ACC112 (cell line): ENCODE results near the gene ELK4.

ENCODE experiments used
- H2AFZ ChIP-seq: fragments of 200-600 bp; sonication (generic); one replicate; pipeline ENCODE4 v1.6.0; 2017; ENCODE audit warnings: antibody characterized with exemption, low read length; ENCODE audit not compliant: unreplicated experiment
- H3K27ac ChIP-seq: fragments of 200-600 bp; sonication (generic); 2 replicates; pipeline ENCODE4 v1.5.1; 2014; ENCODE audit warnings: low read depth, mild to moderate bottlenecking, antibody characterized with exemption, low read length, moderate library complexity
- H3K27me3 ChIP-seq: fragments of 200-600 bp; sonication (generic); 2 replicates; pipeline ENCODE4 v1.6.1; 2014; ENCODE audit warnings: mild to moderate bottlenecking, antibody characterized with exemption, low read length, moderate library complexity, mixed read lengths; ENCODE audit not compliant: insufficient read depth
- H3K36me3 ChIP-seq: fragments of 200-600 bp; sonication (generic); 2 replicates; pipeline ENCODE4 v1.6.1; 2016; ENCODE audit warnings: mild to moderate bottlenecking, antibody characterized with exemption, low read length, moderate library complexity, mixed read lengths; ENCODE audit not compliant: insufficient read depth
- H3K4me1 ChIP-seq: fragments of 200-600 bp; sonication (generic); one replicate; pipeline ENCODE4 v1.6.1; 2016; ENCODE audit warnings: low read length, mixed read lengths; ENCODE audit not compliant: insufficient read depth, unreplicated experiment, control insufficient read depth
- H3K4me3 ChIP-seq: fragments of 200-600 bp; sonication (generic); 2 replicates; pipeline ENCODE4 v1.5.1; 2014; ENCODE audit warnings: mild to moderate bottlenecking, low read depth, low read length
- H3K79me2 ChIP-seq: fragments of 200-600 bp; sonication (generic); one replicate; pipeline ENCODE4 v1.6.0; 2016; ENCODE audit warnings: low read length; ENCODE audit not compliant: control insufficient read depth, unreplicated experiment, insufficient read depth

Gene ELK4

DNA sequence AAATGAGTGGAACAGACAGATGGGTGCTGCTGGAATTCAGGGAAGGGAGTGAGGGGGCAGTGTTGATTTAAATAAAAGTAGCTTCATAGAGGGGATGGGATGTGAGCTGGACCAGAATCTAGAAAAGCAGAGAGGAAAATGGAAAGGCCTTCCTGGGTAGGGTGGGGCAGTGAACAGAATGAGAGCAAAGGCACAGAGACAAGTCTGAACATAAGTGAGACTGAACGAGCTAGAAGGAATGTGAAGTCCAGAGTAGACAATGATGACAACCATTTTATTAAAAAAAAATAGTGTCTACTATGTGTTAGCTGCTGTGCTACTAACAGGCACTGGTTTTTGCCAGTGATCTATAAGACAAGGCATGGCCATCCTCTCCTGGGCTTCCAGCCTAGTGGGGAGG, 36.0 kb downstream of the ELK4 start:
- Histone ChIP-seq H3K4me3 (no peak overlapping the region), H3K36me3 (no peaks in the 10 kb centered on the region), H3K27ac (no peak overlapping the region), H3K4me1 (peaks cover 24% of the 10 kb centered on the region), H3K79me2 (no peaks in the 10 kb centered on the region), H2AFZ (no peak overlapping the region), H3K27me3 (no peaks in the 10 kb centered on the region)

DNA sequence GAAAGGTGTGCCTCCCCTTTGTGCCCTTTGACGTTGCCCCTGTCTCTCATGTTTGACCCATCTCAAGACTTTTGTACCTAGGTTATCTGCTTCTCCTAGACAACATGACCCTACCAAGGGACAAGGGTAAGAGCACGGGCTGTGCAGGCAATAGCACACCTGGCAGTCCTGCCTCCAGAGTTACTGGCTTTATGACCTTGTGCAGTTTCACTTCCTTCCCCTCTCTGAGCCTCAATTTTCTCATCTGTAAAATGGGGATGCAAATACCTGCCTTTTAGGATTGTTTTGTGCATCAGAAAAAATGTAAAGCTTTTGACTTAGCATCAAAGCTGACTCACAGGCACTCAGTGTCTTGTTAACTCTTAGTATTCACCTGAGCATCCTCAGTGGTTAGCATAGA, 36.4 kb downstream of the ELK4 start:
- no peak overlapping the region for H3K4me3 ChIP-seq
- no peaks in the 10 kb centered on the region for H3K27me3 ChIP-seq
- H3K79me2 ChIP-seq: no peaks in the 10 kb centered on the region
- no peak overlapping the region for H2AFZ ChIP-seq
- no peaks in the 10 kb centered on the region for H3K36me3 ChIP-seq
- peaks cover 21% of the 10 kb centered on the region for H3K4me1 ChIP-seq
- H3K27ac ChIP-seq: no peak overlapping the region

DNA sequence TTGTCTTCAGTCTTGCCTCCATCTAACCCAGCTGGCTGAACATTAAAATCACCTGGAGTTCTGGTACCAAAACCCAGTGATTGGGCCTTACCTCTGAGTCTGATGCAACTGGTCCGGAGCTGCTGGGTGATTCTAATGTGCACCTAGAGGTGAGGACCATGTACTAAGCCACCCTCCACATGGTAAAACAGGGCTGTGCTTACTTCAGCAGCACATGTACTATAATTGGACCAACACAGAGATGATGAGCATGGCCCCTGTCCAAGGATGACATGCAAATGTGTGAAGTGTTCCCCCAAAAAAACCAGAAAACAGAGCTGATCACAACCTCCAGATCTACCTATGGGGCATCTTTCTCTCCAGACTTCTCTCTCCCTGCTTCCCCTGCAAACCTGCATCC, 37.0 kb downstream of the ELK4 start:
- Histone ChIP-seq H3K4me3 (no peak overlapping the region), H3K4me1 (peaks cover 15% of the 10 kb centered on the region), H3K27ac (no peak overlapping the region), H3K36me3 (no peaks in the 10 kb centered on the region), H2AFZ (no peak overlapping the region), H3K27me3 (no peaks in the 10 kb centered on the region), H3K79me2 (no peaks in the 10 kb centered on the region)

DNA sequence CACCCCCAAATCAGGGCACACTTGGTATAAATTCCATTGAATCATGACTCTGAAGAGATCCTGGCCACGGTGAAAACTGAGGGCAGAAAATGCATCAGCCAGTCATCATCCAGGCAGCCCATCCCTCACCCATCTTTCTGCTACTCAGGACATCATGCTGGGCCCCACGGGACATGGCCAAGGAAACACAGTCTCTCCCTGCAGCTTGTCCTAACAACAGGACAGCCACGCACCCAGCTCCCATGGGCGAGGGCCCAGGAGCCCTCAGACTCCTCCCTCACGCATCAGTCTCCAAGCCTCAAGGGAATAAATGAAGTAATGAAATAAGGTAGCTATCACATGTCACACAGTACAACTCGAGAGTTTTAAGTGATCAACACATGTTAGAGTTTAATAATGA, 37.8 kb downstream of the ELK4 start:
- Histone ChIP-seq H3K4me3 (no peak overlapping the region), H3K79me2 (no peaks in the 10 kb centered on the region), H3K36me3 (no peaks in the 10 kb centered on the region), H3K27ac (no peak overlapping the region), H3K4me1 (peaks cover 6% of the 10 kb centered on the region), H3K27me3 (no peaks in the 10 kb centered on the region), H2AFZ (no peak overlapping the region)

DNA sequence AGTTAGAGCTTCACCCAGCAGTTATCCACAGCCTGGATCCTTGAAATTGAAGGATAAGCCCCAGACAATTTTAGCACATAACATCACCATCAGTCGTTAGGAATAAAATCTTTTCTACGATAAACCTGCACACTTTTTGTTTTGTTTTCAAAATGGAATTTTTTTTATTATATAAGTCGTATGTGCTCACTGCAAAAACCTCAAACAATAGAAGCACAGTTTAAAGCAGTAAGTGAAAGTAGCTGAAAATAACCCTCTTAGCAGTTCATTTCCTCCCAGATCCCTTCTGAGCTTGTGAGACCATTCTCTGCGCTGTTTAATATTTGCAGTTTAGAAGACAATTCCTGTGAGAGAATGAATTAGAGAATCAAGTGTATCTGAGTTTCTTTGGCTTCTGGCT, 38.3 kb downstream of the ELK4 start:
- Histone ChIP-seq H3K4me1 (peaks cover 2% of the 10 kb centered on the region), H3K27ac (no peak overlapping the region)

DNA sequence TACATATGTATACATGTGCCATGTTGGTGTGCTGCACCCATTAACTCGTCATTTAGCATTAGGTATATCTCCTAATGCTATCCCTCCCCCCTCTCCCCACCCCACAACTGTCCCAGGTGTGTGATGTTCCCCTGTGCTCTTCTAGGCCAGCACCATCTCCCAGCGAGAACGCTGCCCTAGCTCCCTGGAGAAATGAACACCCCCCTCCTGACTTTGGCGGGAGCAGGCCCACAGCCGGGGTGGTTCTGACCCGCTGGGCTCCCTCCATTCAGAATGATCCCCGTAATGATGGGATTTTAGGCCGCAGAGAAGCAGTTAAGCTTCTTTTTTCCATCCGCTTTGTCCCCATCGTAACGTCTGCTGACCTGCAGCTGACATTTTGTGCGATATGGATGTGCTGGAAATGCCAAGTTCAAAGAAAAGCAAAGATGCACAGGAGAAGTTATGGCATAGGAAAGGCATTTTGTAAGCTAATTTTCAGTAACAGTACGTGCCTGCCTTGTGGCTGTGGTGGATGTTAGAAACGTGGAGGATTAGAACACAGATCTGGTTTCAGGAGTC, 39.3 kb downstream of the ELK4 start:
- Histone ChIP-seq H3K4me3 (no peak overlapping the region), H3K27ac (no peak overlapping the region), H2AFZ (no peak overlapping the region)

More for the DNA sequence above, 38.3 kb downstream of the ELK4 start:
- no peak overlapping the region for H2AFZ ChIP-seq
- H3K27me3 ChIP-seq: no peaks in the 10 kb centered on the region
- no peak overlapping the region for H3K4me3 ChIP-seq
- H3K36me3 ChIP-seq: no peaks in the 10 kb centered on the region
- H3K79me2 ChIP-seq: no peaks in the 10 kb centered on the region

DNA sequence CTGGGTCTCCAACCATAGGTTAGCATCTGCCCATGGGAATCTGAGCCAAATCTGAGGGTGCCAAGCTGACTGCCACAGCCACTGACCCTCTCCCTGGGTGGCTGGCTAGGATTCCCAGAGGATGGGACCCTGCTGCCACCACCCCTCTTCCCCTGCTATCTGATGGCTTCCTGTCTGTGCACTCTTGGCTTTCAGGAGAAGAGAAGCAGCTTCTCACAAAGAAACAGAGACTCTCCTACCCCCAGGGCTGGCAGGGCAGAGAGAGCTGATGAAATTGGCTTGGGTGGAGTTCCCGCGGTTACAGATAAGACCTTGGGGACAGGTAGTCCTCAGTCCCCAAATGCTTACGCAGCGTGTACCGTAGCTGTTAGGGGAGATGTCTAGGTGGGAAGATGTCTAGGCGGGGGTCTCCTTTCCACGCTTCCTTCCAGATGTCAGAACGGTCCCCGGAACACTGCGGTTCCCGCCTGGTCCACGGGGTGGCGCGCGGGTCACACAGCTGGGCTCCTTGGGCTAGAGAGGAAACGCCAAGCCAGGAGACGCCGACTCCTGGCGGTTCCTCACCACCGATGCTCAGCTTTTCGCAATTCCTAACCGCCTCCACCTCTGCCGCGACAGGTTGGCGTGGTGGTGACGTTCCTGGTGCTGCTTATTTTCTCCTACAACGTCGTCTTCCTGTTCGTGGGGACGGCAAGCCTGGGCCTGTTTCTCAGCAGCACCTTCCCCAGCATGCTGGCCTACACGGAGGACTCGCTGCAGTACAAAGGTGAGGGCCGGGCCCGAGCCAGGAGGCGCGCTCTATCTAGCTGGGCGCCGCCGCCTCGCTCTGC, 40.1 kb downstream of the ELK4 start:
- Histone ChIP-seq H3K4me3 (peak overlapping the region; percentile 70), H3K79me2 (no peaks in the 10 kb centered on the region), H3K27ac (no peak overlapping the region), H3K27me3 (no peaks in the 10 kb centered on the region), H3K4me1 (no peaks in the 10 kb centered on the region), H3K36me3 (no peaks in the 10 kb centered on the region), H2AFZ (peak overlapping the region; percentile 44)

More for the DNA sequence above, 39.3 kb downstream of the ELK4 start:
- H3K79me2 ChIP-seq: no peaks in the 10 kb centered on the region
- no peaks in the 10 kb centered on the region for H3K36me3 ChIP-seq
- H3K27me3 ChIP-seq: no peaks in the 10 kb centered on the region
- H3K4me1 ChIP-seq: no peaks in the 10 kb centered on the region

DNA sequence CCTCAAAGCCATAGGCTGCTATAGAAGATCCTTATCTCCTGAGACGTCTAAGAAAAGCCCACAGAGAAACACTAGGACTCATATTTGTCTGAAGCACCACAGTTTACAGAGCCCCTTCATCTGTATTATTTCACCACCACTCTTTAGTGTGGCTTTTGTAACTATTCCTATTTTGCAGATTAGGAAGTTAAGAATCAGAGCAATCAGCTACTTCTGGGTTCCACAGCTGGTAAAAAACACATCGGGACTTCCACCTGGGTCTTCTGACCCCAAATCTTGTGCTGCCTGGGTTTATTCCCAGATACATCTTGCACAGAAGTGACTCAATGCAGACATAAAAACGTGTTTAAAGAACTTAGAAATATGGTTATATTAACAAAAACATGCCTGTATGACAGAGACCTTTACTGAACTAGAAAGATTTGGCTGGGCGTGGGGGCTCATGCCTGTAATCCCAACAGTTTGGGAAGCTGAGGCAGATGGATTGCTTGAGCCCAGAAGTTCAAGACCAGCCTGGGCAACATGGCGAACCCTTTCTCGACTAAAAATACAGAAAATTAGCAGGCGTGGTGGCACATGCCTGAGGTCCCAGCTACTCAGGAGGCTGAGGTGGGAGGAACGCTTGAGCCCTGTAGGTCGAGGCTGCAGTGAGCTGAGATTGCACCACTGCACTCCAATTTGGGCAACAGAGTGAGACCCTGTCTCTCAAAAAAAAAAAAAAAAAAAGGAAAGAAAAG, 40.9 kb downstream of the ELK4 start:
- no peaks in the 10 kb centered on the region for H3K27me3 ChIP-seq
- no peak overlapping the region for H2AFZ ChIP-seq
- H3K79me2 ChIP-seq: no peaks in the 10 kb centered on the region
- no peak overlapping the region for H3K27ac ChIP-seq
- H3K4me3 ChIP-seq: no peak overlapping the region
- no peaks in the 10 kb centered on the region for H3K36me3 ChIP-seq
- no peaks in the 10 kb centered on the region for H3K4me1 ChIP-seq

DNA sequence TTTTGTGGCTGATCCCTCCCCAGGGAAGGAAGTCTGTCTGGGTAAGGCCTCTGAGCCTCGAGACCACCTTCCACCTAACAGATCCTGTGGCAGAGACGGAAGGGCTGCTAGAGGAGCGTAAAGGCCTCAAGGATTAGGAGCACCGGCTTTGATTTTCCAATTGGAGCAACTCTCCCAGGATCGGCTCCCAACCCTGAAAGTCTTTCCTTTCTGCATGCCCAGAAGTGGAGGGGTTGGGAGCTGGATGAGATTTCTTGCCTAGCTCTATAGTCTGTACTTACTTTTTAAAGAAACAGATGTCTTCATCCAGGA, 41.4 kb downstream of the ELK4 start:
- Histone ChIP-seq H3K4me3 (no peak overlapping the region), H2AFZ (no peak overlapping the region), H3K27ac (no peak overlapping the region), H3K36me3 (no peaks in the 10 kb centered on the region), H3K4me1 (no peaks in the 10 kb centered on the region), H3K27me3 (no peaks in the 10 kb centered on the region), H3K79me2 (no peaks in the 10 kb centered on the region)

DNA sequence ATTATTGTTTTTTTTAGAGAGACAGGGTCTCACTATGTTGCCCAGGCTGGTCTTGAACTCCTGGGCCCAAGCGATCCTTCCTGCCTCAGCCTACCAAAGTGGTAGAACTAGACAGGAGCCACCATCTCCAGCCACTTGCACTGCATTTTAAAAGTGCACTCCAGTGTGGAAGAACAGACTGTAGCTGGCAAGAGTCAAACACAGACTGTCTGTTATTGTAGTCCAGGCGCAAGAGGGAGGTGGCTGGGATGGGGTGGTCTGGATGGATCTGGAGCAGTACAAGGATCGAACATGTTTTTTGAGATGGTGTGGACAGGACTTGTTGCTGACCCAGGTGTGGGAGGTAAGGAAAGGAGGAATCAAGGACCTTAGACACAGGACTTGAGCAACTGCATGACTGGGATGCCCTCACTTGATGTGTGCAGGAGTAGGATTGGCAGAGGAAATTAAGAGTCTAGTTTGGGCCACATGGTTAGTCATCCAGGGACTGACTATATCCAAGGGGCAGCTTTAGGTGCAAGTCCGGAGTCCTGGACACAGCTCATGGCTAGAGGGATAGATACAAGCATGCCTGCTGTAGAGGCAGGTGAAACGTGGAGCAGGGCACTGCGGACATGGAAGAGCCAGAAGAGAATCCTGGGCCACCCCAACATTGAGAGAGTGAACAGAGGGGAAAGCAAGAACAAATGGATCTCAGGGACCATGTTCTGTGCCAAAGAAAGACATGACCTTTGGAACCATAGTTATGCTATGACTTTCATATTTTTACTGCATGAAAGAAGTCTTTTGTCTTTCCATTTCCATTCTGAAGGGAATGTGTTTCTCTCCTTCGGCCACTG, 42.0 kb downstream of the ELK4 start:
- no peak overlapping the region for H2AFZ ChIP-seq
- H3K4me1 ChIP-seq: no peaks in the 10 kb centered on the region
- H3K79me2 ChIP-seq: no peaks in the 10 kb centered on the region

More for the DNA sequence above, 42.0 kb downstream of the ELK4 start:
- no peak overlapping the region for H3K4me3 ChIP-seq
- no peaks in the 10 kb centered on the region for H3K27me3 ChIP-seq
- no peaks in the 10 kb centered on the region for H3K36me3 ChIP-seq
- no peak overlapping the region for H3K27ac ChIP-seq
